ENCODE measurements around the gene KCNJ11. TPM values are rescaled to one million over a fixed set of nuclear protein-coding genes. Genes with fewer than 3 reads are reported as not detected.

Gene KCNJ11
- polyA plus RNA-seq, 1 donor (not counting 4 experiments of a cell fraction or from before 2014, with no cell fraction given): 0.03 TPM

- Histone ChIP-seq H3K4me2 (ENCODE audit: control insufficient read depth, extremely low read depth, insufficient read depth, low read depth, low read length) (no peak overlapping the region), H3K9me1 (ENCODE audit: control insufficient read depth, extremely low read depth, insufficient read depth, low read length) (no peaks in the 10 kb centered on the region), H3K4me1 (ENCODE audit: control insufficient read depth, extremely low read depth, insufficient read depth, low read length) (no peaks in the 10 kb centered on the region), H3K4me3 (ENCODE audit: control insufficient read depth in 2 of 3, extremely low read depth in 1 of 3, insufficient read depth in 2 of 3, low read depth in 1 of 3, low read length in 3 of 3) (no peak overlapping the region), H2AFZ (ENCODE audit: control insufficient read depth, low read length) (no peak overlapping the region), H3K79me2 (ENCODE audit: control insufficient read depth, insufficient read depth, low read length) (no peaks in the 10 kb centered on the region), H3K27me3 (ENCODE audit: control insufficient read depth, extremely low read depth, insufficient read depth, low read length) (peaks cover 2% of the 10 kb centered on the region), H3K36me3 (ENCODE audit: control insufficient read depth in 2 of 2, extremely low read depth in 1 of 2, insufficient read depth in 2 of 2, low read length in 2 of 2) (no peaks in the 10 kb centered on the region), H3K9ac (ENCODE audit: control insufficient read depth, extremely low read depth, insufficient read depth, low read length) (no peak overlapping the region), H4K20me1 (ENCODE audit: control insufficient read depth, extremely low read depth, insufficient read depth, low read length) (no peaks in the 10 kb centered on the region), H3K27ac (ENCODE audit: control insufficient read depth, insufficient read depth, low read length) (no peak overlapping the region), H3K9me3 (ENCODE audit: control insufficient read depth, low read depth, low read length) (no peaks in the 10 kb centered on the region)
- dilution Hi-C loops (cut with MboI; ENCODE audit: extremely low pct_ligation_motif_present, low sequenced_read_pairs): no loop called here
- FAIRE-seq: no peak
- DNase-seq (ENCODE audit: low read depth, low spot score): no peak
- no peak for TF ChIP-seq EZH2 (IDR thresholded peaks at IDR 0.05; ENCODE audit: low read length)
These were observed 17.0 kb upstream of the KCNJ11 start for GRCh38 chr11:17405232-17406005.

- TF ChIP-seq CTCF (optimal IDR thresholded peaks at IDR 0.05 in 1 of 3, IDR thresholded peaks at IDR 0.05 in 1 of 3, conservative IDR thresholded peaks at IDR 0.05 in 1 of 3; ENCODE audit: extremely low read depth in 1 of 3, insufficient read depth in 2 of 3, low read length in 3 of 3) (no peak), EZH2 (IDR thresholded peaks at IDR 0.05; ENCODE audit: low read length) (no peak)
- no peaks in the 10 kb centered on the region for H3K27me3 ChIP-seq (ENCODE audit: control insufficient read depth, extremely low read depth, insufficient read depth, low read length)
- no peaks in the 10 kb centered on the region for H4K20me1 ChIP-seq (ENCODE audit: control insufficient read depth, extremely low read depth, insufficient read depth, low read length)
- H3K27ac ChIP-seq (ENCODE audit: control insufficient read depth, insufficient read depth, low read length): no peak overlapping the region
- no peak overlapping the region for H3K9ac ChIP-seq (ENCODE audit: control insufficient read depth, extremely low read depth, insufficient read depth, low read length)
- no peaks in the 10 kb centered on the region for H3K79me2 ChIP-seq (ENCODE audit: control insufficient read depth, insufficient read depth, low read length)
- no peaks in the 10 kb centered on the region for H3K36me3 ChIP-seq (ENCODE audit: control insufficient read depth in 2 of 2, extremely low read depth in 1 of 2, insufficient read depth in 2 of 2, low read length in 2 of 2)
- H3K9me3 ChIP-seq (ENCODE audit: control insufficient read depth, low read depth, low read length): no peaks in the 10 kb centered on the region
- H3K4me3 ChIP-seq (ENCODE audit: control insufficient read depth in 2 of 3, extremely low read depth in 1 of 3, insufficient read depth in 2 of 3, low read depth in 1 of 3, low read length in 3 of 3): no peak overlapping the region
- DNase-seq (ENCODE audit: low read depth, low spot score) (no peak), FAIRE-seq (no peak)
- no peak overlapping the region for H3K4me2 ChIP-seq (ENCODE audit: control insufficient read depth, extremely low read depth, insufficient read depth, low read depth, low read length)
- H2AFZ ChIP-seq (ENCODE audit: control insufficient read depth, low read length): no peak overlapping the region
- dilution Hi-C loops (cut with MboI; ENCODE audit: extremely low pct_ligation_motif_present, low sequenced_read_pairs): no loop called here
- no peaks in the 10 kb centered on the region for H3K4me1 ChIP-seq (ENCODE audit: control insufficient read depth, extremely low read depth, insufficient read depth, low read length)
- no peaks in the 10 kb centered on the region for H3K9me1 ChIP-seq (ENCODE audit: control insufficient read depth, extremely low read depth, insufficient read depth, low read length)
These were observed 15.7 kb upstream of the KCNJ11 start for GRCh38 chr11:17403980-17404759.
